Mesenchymal stem cell (in vitro differentiated cells and primary cell): Measurements from ENCODE around the gene LAIR1.

ENCODE experiments used
- DNase-seq: peaks from one replicate; pipeline ENCODE4 v3.0.0-alpha.2; 2013
- H2AFZ ChIP-seq: one replicate; pipeline ENCODE4 v1.6.1; 2013; ENCODE audit warnings: low read depth, mild to moderate bottlenecking, control low read depth, inconsistent platforms, low read length, moderate library complexity
- H2AK5ac ChIP-seq: 2 replicates; pipeline ENCODE4 v1.6.1; 2013; ENCODE audit warnings: low read length, moderate library complexity, mild to moderate bottlenecking, inconsistent platforms; ENCODE audit not compliant: severe bottlenecking
- H2BK120ac ChIP-seq: one replicate; pipeline ENCODE4 v1.6.1; 2013; ENCODE audit warnings: low read depth, mild to moderate bottlenecking, inconsistent platforms, low read length, moderate library complexity
- H2BK12ac ChIP-seq, 2 experiments: one replicate each; pipeline ENCODE4 v1.6.1; 2013; ENCODE audit warnings: inconsistent platforms in 2 of 2, low read length in 2 of 2, mild to moderate bottlenecking in 2 of 2, moderate library complexity in 2 of 2, control low read depth in 1 of 2
- H2BK15ac ChIP-seq: one replicate; pipeline ENCODE4 v1.6.1; 2013; ENCODE audit warnings: mild to moderate bottlenecking, low read depth, inconsistent platforms; ENCODE audit not compliant: poor library complexity, severe bottlenecking
- H2BK5ac ChIP-seq: 2 replicates; pipeline ENCODE4 v1.6.1; 2013; ENCODE audit warnings: low read depth, mild to moderate bottlenecking, low read length, control low read depth, inconsistent platforms; ENCODE audit not compliant: poor library complexity, severe bottlenecking
- H3K14ac ChIP-seq, 2 experiments: one replicate each; pipeline ENCODE4 v1.6.1; 2013; ENCODE audit warnings: inconsistent platforms in 2 of 2, low read length in 2 of 2, control low read depth in 1 of 2, mild to moderate bottlenecking in 1 of 2, moderate library complexity in 1 of 2
- H3K18ac ChIP-seq, 2 experiments: one replicate each; pipeline ENCODE4 v1.6.1; 2013; ENCODE audit warnings: inconsistent platforms in 2 of 2, low read length in 2 of 2, control low read depth in 1 of 2, low read depth in 1 of 2, mild to moderate bottlenecking in 1 of 2
- H3K23ac ChIP-seq, 2 experiments: one replicate each; pipeline ENCODE4 v1.6.1; 2013; ENCODE audit warnings: inconsistent platforms in 2 of 2, low read length in 2 of 2, mild to moderate bottlenecking in 2 of 2, moderate library complexity in 2 of 2, control low read depth in 1 of 2
- H3K27ac ChIP-seq: 2 replicates; pipeline ENCODE4 v1.5.1; 2013; ENCODE audit warnings: mild to moderate bottlenecking, moderate library complexity, low read length, control low read depth, inconsistent platforms; ENCODE audit not compliant: poor library complexity, severe bottlenecking
- H3K27me3 ChIP-seq, 2 experiments: 2 replicates each; pipeline versions ENCODE4 v1.6.1 to v1.7.0; 2013; ENCODE audit warnings: low read length in 2 of 2, mild to moderate bottlenecking in 2 of 2, moderate library complexity in 2 of 2, control low read depth in 1 of 2, inconsistent platforms in 1 of 2; ENCODE audit not compliant: control insufficient read depth in 1 of 2, insufficient read depth in 1 of 2
- H3K36me3 ChIP-seq, 2 experiments: 2 replicates each; pipeline versions ENCODE4 v1.6.1 to v1.7.0; 2013; ENCODE audit warnings: low read length in 2 of 2, control low read depth in 1 of 2, inconsistent platforms in 1 of 2, low read depth in 1 of 2, mild to moderate bottlenecking in 1 of 2; ENCODE audit not compliant: insufficient read depth in 2 of 2, control insufficient read depth in 1 of 2
- H3K4ac ChIP-seq, 2 experiments: one replicate each; pipeline ENCODE4 v1.6.1; 2013; ENCODE audit warnings: inconsistent platforms in 2 of 2, low read length in 2 of 2, mild to moderate bottlenecking in 2 of 2, moderate library complexity in 2 of 2, control low read depth in 1 of 2, low read depth in 1 of 2
- H3K4me1 ChIP-seq: 2 replicates; pipeline ENCODE4 v1.6.1; 2013; ENCODE audit warnings: low read depth, low read length, control low read depth; ENCODE audit not compliant: control insufficient read depth, insufficient read depth
- H3K4me2 ChIP-seq: 2 replicates; pipeline ENCODE4 v1.6.1; 2013; ENCODE audit warnings: low read length, mild to moderate bottlenecking, inconsistent platforms; ENCODE audit not compliant: poor library complexity, severe bottlenecking
- H3K4me3 ChIP-seq, 2 experiments: 2 replicates each; pipeline versions ENCODE4 v1.5.1 to v1.7.0; 2013; ENCODE audit warnings: low read length in 2 of 2, mild to moderate bottlenecking in 2 of 2, control low read depth in 1 of 2, low read depth in 1 of 2; ENCODE audit not compliant: insufficient read depth in 1 of 2
- H3K79me1 ChIP-seq: replicated peaks from 2 replicates; pipeline ENCODE4 v1.6.1; 2013; ENCODE audit warnings: mild to moderate bottlenecking, control low read depth, low read length, inconsistent platforms; ENCODE audit not compliant: poor library complexity, severe bottlenecking
- H3K9ac ChIP-seq: 2 replicates; pipeline ENCODE4 v1.7.0; 2013; ENCODE audit warnings: mild to moderate bottlenecking, low read length, moderate library complexity
- H3K9me3 ChIP-seq: 2 replicates; pipeline ENCODE4 v1.7.0; 2013; ENCODE audit warnings: mild to moderate bottlenecking, low read length; ENCODE audit not compliant: control insufficient read depth
- H4K8ac ChIP-seq: one replicate; pipeline ENCODE4 v1.6.1; 2013; ENCODE audit warnings: inconsistent platforms, mild to moderate bottlenecking, low read length, moderate library complexity
- H4K91ac ChIP-seq: one replicate; pipeline ENCODE4 v1.6.1; 2013; ENCODE audit warnings: mild to moderate bottlenecking, low read length, inconsistent platforms
- WGBS: methylation state at CpG from one replicate; pipeline ENCODE4 v1.1.7; 2013; ENCODE audit warnings: mixed read lengths; 5-methylcytosine and 5-hydroxymethylcytosine counted together

Gene LAIR1

DNA sequence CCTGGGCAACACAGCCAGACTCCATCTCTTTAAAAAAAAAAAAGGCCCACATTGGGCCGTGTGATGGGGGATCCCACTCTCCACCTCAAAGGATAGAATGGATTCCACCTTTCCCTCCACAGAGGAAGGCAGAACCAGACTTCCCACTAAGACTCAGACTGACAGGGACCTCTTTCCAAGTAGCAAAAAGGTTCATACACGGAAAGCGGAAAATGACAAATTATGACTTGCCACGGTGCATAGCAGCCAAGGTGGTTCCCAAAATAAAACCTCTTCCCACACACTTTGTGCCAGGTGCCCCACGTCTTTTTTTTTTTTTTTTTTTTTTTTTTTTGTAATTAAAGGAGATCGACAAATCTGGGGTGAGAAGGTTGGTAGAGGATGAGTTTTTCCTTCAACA lies 36.2 kb upstream of the LAIR1 start:
- Histone ChIP-seq H3K27ac (no peak overlapping the region), H3K79me1 (no peaks in the 10 kb centered on the region), H2AK5ac (no peak overlapping the region), H3K27me3 (no peaks in the 10 kb centered on the region), H3K23ac (no peak overlapping the region), H3K4me2 (no peak overlapping the region), H3K4me3 (no peak overlapping the region), H3K18ac (no peak overlapping the region), H2BK15ac (no peak overlapping the region), H3K14ac (no peak overlapping the region), H3K4me1 (no peaks in the 10 kb centered on the region), H2BK12ac (no peak overlapping the region), H3K9me3 (no peaks in the 10 kb centered on the region), H2BK5ac (no peak overlapping the region), H3K4ac (no peak overlapping the region), H2BK120ac (no peak overlapping the region), H2AFZ (no peak overlapping the region), H4K8ac (no peak overlapping the region), H4K91ac (no peak overlapping the region), H3K36me3 (peaks cover 0 to 2% of the 10 kb centered on the region in 2 experiments), H3K9ac (no peak overlapping the region)
- WGBS = 85% methylated on average over 3 of the region's 6 CpGs
- DNase-seq = no peak

DNA sequence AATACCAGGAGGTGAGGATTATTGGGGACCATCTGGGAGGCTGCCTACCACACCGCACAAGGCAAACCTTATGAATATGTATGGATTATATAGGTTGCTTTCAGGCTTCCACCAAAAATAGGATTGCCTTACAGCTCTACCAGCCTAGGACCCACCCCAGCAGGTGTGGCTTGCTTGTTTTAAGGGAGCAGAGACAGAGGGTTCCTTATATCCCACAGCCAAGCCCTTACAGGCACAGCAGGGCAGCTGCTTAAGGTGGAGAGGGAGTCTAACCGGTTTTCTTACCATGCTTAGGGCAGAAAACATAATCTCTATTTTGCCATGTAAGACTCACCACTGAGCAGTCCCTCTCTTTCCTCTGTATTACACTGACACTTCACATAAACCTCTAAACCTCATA lies 34.5 kb upstream of the LAIR1 start:
- no peak overlapping the region for H2BK12ac ChIP-seq
- H3K79me1 ChIP-seq = no peaks in the 10 kb centered on the region
- H2AK5ac ChIP-seq = no peak overlapping the region
- no peak overlapping the region for H3K18ac ChIP-seq
- peaks cover 0 to 2% of the 10 kb centered on the region in 2 experiments for H3K36me3 ChIP-seq
- DNase-seq = no peak
- no peaks in the 10 kb centered on the region for H3K4me1 ChIP-seq
- no peaks in the 10 kb centered on the region for H3K9me3 ChIP-seq
- no peak overlapping the region for H2AFZ ChIP-seq
- H2BK15ac ChIP-seq = no peak overlapping the region
- H3K4me2 ChIP-seq = no peak overlapping the region
- no peak overlapping the region for H3K4me3 ChIP-seq
- no peak overlapping the region for H2BK120ac ChIP-seq
- WGBS = 0% methylated on average over 1 of the region's 2 CpGs
- H3K9ac ChIP-seq = no peak overlapping the region
- H3K27me3 ChIP-seq = no peaks in the 10 kb centered on the region
- H3K23ac ChIP-seq = no peak overlapping the region
- no peak overlapping the region for H3K4ac ChIP-seq
- no peak overlapping the region for H2BK5ac ChIP-seq
- no peak overlapping the region for H3K27ac ChIP-seq
- H4K8ac ChIP-seq = no peak overlapping the region
- no peak overlapping the region for H4K91ac ChIP-seq
- H3K14ac ChIP-seq = no peak overlapping the region

DNA sequence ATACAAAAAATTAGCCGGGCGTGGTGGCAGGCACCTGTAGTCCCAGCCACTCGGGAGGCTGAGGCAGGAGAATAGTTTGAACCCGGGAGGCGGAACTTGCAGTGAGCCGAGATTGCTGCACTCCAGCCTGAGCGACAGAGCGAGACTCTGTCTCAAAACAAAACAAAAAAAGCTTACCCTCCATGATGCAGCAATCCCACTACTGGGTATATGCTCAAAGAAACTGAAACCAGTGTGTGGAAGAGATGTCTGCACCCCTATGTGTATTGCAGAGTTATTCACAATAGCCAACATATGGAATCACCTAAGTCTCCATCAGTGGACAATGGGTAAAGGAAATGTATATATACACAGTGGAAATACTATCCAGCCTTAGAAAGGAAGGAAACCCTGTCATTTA lies 31.0 kb upstream of the LAIR1 start:
- no peaks in the 10 kb centered on the region for H3K79me1 ChIP-seq
- H3K27ac ChIP-seq = no peak overlapping the region
- no peak overlapping the region for H2BK120ac ChIP-seq
- no peak overlapping the region for H2AFZ ChIP-seq
- H3K4me2 ChIP-seq = no peak overlapping the region
- H3K9ac ChIP-seq = no peak overlapping the region
- H3K4me1 ChIP-seq = no peaks in the 10 kb centered on the region
- peaks cover 0 to 7% of the 10 kb centered on the region in 2 experiments for H3K27me3 ChIP-seq
- no peak overlapping the region for H3K4me3 ChIP-seq
- H2AK5ac ChIP-seq = no peak overlapping the region
- no peak overlapping the region for H3K18ac ChIP-seq
- H3K36me3 ChIP-seq = no peaks in the 10 kb centered on the region
- H3K14ac ChIP-seq = no peak overlapping the region
- no peak for DNase-seq
- H3K9me3 ChIP-seq = no peaks in the 10 kb centered on the region
- 83% methylated on average over 8 of the region's 8 CpGs for WGBS
- no peak overlapping the region for H4K8ac ChIP-seq
- no peak overlapping the region for H2BK12ac ChIP-seq
- H3K23ac ChIP-seq = no peak overlapping the region
- no peak overlapping the region for H2BK15ac ChIP-seq
- H3K4ac ChIP-seq = no peak overlapping the region
- no peak overlapping the region for H2BK5ac ChIP-seq
- H4K91ac ChIP-seq = no peak overlapping the region

DNA sequence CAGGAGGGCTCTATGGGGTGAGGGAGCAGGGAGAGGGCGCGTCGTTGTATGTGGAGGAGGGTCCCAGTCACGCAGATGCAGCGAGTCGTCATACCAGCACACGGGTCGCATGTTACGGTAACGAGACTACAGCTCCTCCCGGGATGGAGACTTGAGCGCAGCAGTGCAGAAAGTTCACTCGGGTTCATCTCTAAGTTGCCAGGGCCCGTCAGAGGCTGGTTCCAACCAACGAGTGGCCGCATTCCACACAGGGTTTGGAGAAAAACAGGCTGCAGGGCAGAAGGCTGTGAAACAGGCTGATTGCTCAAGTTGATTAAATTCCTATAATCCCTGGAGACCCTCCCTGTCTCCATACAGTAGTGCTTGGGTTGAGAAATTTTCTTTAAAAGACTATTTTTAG lies 28.6 kb upstream of the LAIR1 start:
- H3K23ac ChIP-seq = no peak overlapping the region
- H3K9ac ChIP-seq = no peak overlapping the region
- no peaks in the 10 kb centered on the region for H3K79me1 ChIP-seq
- H2BK15ac ChIP-seq = no peak overlapping the region
- WGBS = 87% methylated on average over 16 of the region's 16 CpGs
- H3K27me3 ChIP-seq = peaks cover 7 to 28% of the 10 kb centered on the region in 2 experiments
- no peaks in the 10 kb centered on the region for H3K9me3 ChIP-seq
- H2BK120ac ChIP-seq = no peak overlapping the region
- H2BK12ac ChIP-seq = no peak overlapping the region
- H3K14ac ChIP-seq = no peak overlapping the region
- H3K18ac ChIP-seq = no peak overlapping the region
- no peak overlapping the region for H4K8ac ChIP-seq
- H4K91ac ChIP-seq = no peak overlapping the region
- no peak overlapping the region for H3K4ac ChIP-seq
- no peak overlapping the region for H3K4me2 ChIP-seq
- no peak overlapping the region for H2BK5ac ChIP-seq
- H2AFZ ChIP-seq = no peak overlapping the region
- H2AK5ac ChIP-seq = no peak overlapping the region
- no peak for DNase-seq
- H3K4me3 ChIP-seq = no peak overlapping the region
- no peak overlapping the region for H3K27ac ChIP-seq
- H3K4me1 ChIP-seq = no peaks in the 10 kb centered on the region
- H3K36me3 ChIP-seq = no peaks in the 10 kb centered on the region
